ENCODE measurements around the gene NRBP1. TPM values are rescaled to one million over a fixed set of nuclear protein-coding genes. Genes with fewer than 3 reads are reported as not detected.

NRBP1 gene
- total and polyA plus RNA-seq, 9 of the 15 experiments (the other 6 are each of a cell fraction or from before 2014, with no cell fraction given), result 2.9 to 84.5 (median 36.9) TPM

DNA sequence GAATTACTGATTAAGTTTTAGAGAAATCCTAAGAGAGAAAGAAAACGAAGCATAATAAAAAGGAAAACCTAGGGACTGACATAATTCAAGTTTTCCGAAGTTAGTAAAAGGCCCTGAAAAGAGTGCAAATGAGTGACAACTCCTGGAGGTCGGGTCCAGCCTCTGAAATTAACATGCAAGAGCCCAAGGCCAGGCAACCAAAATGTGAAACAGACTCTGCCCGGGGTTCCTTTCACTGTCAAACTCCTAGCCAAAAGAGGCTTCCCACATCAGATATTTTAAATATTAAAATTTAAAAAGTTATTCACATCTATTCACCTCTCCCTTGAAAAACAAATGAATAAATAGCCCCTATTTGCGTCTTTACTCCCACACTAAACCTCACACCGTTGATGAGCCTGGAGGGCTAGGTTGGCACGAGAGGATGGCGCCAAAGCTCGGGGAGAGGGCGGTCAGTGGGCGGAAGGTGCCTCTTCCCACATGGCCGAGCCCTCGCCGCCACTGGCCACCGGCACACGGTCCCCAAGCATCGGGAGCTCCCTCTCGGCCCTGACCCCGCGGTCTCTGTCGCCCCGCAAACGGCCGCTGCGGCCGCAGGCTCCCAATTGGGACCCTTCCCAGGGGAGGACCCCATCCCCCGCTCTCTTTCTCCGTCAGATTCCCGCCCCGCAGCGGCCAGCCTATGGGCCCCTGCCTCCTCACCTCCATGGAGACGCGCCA lies 19.7 kb upstream of the NRBP1 start (continued):
- TF ChIP-seq, protein P1, sequence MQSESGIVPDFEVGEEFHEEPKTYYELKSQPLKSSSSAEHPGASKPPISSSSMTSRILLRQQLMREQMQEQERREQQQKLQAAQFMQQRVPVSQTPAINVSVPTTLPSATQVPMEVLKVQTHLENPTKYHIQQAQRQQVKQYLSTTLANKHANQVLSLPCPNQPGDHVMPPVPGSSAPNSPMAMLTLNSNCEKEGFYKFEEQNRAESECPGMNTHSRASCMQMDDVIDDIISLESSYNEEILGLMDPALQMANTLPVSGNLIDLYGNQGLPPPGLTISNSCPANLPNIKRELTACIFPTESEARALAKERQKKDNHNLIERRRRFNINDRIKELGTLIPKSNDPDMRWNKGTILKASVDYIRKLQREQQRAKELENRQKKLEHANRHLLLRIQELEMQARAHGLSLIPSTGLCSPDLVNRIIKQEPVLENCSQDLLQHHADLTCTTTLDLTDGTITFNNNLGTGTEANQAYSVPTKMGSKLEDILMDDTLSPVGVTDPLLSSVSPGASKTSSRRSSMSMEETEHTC (IDR thresholded peaks at IDR 0.05), result 0 out of 2 replicates have a peak, but pooled peaks have one; percentile 8
- TF ChIP-seq, protein P2, sequence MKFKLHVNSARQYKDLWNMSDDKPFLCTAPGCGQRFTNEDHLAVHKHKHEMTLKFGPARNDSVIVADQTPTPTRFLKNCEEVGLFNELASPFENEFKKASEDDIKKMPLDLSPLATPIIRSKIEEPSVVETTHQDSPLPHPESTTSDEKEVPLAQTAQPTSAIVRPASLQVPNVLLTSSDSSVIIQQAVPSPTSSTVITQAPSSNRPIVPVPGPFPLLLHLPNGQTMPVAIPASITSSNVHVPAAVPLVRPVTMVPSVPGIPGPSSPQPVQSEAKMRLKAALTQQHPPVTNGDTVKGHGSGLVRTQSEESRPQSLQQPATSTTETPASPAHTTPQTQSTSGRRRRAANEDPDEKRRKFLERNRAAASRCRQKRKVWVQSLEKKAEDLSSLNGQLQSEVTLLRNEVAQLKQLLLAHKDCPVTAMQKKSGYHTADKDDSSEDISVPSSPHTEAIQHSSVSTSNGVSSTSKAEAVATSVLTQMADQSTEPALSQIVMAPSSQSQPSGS (CRISPR knock-in tag; IDR thresholded peaks at IDR 0.05), result 0 out of 2 replicates have a peak, but pooled peaks have one; percentile 76
- TF ChIP-seq, protein P3, sequence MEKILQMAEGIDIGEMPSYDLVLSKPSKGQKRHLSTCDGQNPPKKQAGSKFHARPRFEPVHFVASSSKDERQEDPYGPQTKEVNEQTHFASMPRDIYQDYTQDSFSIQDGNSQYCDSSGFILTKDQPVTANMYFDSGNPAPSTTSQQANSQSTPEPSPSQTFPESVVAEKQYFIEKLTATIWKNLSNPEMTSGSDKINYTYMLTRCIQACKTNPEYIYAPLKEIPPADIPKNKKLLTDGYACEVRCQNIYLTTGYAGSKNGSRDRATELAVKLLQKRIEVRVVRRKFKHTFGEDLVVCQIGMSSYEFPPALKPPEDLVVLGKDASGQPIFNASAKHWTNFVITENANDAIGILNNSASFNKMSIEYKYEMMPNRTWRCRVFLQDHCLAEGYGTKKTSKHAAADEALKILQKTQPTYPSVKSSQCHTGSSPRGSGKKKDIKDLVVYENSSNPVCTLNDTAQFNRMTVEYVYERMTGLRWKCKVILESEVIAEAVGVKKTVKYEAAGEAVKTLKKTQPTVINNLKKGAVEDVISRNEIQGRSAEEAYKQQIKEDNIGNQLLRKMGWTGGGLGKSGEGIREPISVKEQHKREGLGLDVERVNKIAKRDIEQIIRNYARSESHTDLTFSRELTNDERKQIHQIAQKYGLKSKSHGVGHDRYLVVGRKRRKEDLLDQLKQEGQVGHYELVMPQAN (IDR thresholded peaks at IDR 0.05; ENCODE audit: borderline replicate concordance), result peak; percentile 77

Data from K562 (cell line).